Fibroblast of mammary gland (primary cell): ENCODE data around the gene ADPRS.

Experiments used
- DNase-seq: peaks from one replicate; pipeline ENCODE4 v3.0.0-alpha.2; 2010; ENCODE audit warnings: low read depth
- H3K4me3 ChIP-seq: 2 replicates; pipeline ENCODE4 v1.5.1; 2011; ENCODE audit warnings: low read depth, mild to moderate bottlenecking, low read length, moderate library complexity; ENCODE audit not compliant: control insufficient read depth
- CTCF ChIP-seq: conservative IDR thresholded peaks from 2 replicates; pipeline ENCODE4 v1.5.1; 2011; ENCODE audit warnings: low read depth, low read length, inconsistent platforms; ENCODE audit not compliant: control insufficient read depth, insufficient read depth

The ADPRS gene

GRCh38 chr1:36143424-36143823, 54.7 kb downstream of the ADPRS start:
- no peak for DNase-seq
- TF ChIP-seq CTCF, result no peak
- no peak overlapping the region for H3K4me3 ChIP-seq
